T47D (cell line): ENCODE data around the gene SLC35G2.

ENCODE experiments used
- DNase-seq, 2 experiments: peaks; one replicate each; pipeline versions ENCODE4 v3.0.0 to v3.0.0-alpha.2; 2011 to 2012; ENCODE audit warnings: low read depth in 1 of 2, low spot score in 1 of 2
- JUND ChIP-seq: IDR thresholded peaks from 2 replicates; pipeline ENCODE4 v1.6.1; 2012; ENCODE audit warnings: low read depth
- in situ Hi-C: cut with HindIII; loops from 2 replicates; pipeline ENCODE4 v1.10.0; 2016; ENCODE audit warnings: low sequenced_read_pairs, low pct_unique_long_range_greater_than_20kb

SLC35G2 gene

GRCh38 chr3:136804813-136805212 lies 14.1 kb upstream of the SLC35G2 start:
- TF ChIP-seq JUND, result no peak
- in situ Hi-C loops, result no loop called here
- no peak for DNase-seq

GRCh38 chr3:136805795-136806194 lies 13.1 kb upstream of the SLC35G2 start:
- TF ChIP-seq JUND, result no peak
- in situ Hi-C loops, result no loop called here
- DNase-seq, result no peak

- no peak for DNase-seq
- TF ChIP-seq JUND, result no peak
Observed at GRCh38 chr3:136811701-136812100, 7.2 kb upstream of the SLC35G2 start.

GRCh38 chr3:136817448-136817847 lies 1.5 kb upstream of the SLC35G2 start:
- no peak for DNase-seq
- TF ChIP-seq JUND, result no peak
- in situ Hi-C loops, result no loop called here

More at GRCh38 chr3:136811701-136812100, 7.2 kb upstream of the SLC35G2 start:
- in situ Hi-C loops, result no loop called here

GRCh38 chr3:136818191-136818768 lies 646 bp upstream of the SLC35G2 start:
- DNase-seq, result no peak
- in situ Hi-C loops, result no loop called here
- TF ChIP-seq JUND, result no peak

- in situ Hi-C loops, result no loop called here
- TF ChIP-seq JUND, result no peak
- no peak for DNase-seq
Observed at GRCh38 chr3:136819392-136819730, 435 bp downstream of the SLC35G2 start.

GRCh38 chr3:136819731-136820679 lies 1.1 kb downstream of the SLC35G2 start:
- in situ Hi-C loops, result no loop called here
- TF ChIP-seq JUND, result no peak
- DNase-seq, result peak in 1 of 2 experiments; percentile 10

GRCh38 chr3:136831461-136831860 lies 12.5 kb downstream of the SLC35G2 start:
- no peak for DNase-seq

GRCh38 chr3:136835089-136835812 lies 16.3 kb downstream of the SLC35G2 start:
- in situ Hi-C loops, result no loop called here
- no peak for DNase-seq
- no peak for TF ChIP-seq JUND

More at GRCh38 chr3:136831461-136831860, 12.5 kb downstream of the SLC35G2 start:
- in situ Hi-C loops, result no loop called here
- TF ChIP-seq JUND, result no peak

- no peak for TF ChIP-seq JUND
- in situ Hi-C loops, result no loop called here
- DNase-seq, result no peak
Observed at GRCh38 chr3:136835813-136836510, 17.0 kb downstream of the SLC35G2 start.

- in situ Hi-C loops, result no loop called here
- TF ChIP-seq JUND, result no peak
- DNase-seq, result no peak
Observed at GRCh38 chr3:136836511-136837156, 17.7 kb downstream of the SLC35G2 start.
